Embryonic facial prominence (tissue), 1 donor: ENCODE measurements around the gene PCA3.

Experiments
- DNase-seq: peaks from one replicate; pipeline ENCODE4 v3.0.0-alpha.2; 2016; ENCODE audit errors: extremely low spot score

Gene PCA3

DNA sequence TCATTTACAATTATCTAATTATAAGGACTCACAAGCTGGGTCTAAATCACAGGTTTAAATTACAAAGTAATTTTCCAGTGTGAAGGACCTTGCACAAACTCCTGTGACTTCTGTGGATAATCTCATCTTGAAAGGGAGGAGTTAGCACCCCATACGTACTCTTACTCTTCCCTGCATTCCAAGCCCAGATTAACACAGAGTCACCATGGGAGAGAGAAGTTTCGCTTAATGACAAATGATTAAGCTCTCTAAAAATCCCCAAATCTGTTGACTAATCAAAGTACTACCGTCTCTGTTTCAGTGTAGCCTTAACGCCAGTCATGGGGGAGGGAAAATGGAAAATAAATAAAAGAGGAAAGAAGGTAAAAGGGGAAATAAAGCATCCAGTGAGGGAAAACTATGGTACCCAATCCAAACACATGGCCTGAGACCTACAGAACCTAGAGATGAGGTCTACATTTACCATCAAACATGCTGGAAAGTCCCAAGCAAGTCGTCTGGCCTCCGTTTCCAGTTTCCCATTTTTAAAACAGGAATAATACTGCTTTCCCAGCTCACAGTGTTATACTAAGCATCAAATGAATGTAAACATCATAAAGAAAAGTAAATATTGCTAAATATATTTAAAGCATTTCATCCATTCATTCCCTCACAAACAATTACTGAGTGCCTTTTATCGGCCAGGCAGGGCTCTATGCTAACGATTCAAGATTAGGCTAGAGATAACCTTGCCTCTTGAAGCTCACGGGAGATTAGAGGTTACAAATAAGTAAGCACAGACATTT, 63.2 kb downstream of the PCA3 start:
- no peak for DNase-seq

DNA sequence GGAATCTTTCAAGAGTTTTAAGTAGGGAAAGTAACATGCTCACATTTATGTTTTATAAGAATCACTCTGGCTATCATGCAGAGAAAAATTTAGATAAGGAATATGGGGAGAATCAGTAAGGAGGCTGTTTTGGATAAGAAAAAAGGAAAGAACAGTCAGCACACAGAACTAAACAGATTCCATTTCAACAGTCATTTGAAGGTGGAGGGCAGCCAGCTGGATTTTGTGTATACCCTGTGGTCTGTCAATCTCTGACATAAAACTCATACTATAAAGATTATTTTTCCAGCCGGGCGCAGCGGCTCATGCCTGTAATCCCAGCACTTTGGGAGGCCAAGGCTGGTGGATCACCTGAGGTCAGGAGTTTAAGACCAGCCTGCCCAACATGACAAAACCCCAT, 64.2 kb downstream of the PCA3 start:
- no peak for DNase-seq

DNA sequence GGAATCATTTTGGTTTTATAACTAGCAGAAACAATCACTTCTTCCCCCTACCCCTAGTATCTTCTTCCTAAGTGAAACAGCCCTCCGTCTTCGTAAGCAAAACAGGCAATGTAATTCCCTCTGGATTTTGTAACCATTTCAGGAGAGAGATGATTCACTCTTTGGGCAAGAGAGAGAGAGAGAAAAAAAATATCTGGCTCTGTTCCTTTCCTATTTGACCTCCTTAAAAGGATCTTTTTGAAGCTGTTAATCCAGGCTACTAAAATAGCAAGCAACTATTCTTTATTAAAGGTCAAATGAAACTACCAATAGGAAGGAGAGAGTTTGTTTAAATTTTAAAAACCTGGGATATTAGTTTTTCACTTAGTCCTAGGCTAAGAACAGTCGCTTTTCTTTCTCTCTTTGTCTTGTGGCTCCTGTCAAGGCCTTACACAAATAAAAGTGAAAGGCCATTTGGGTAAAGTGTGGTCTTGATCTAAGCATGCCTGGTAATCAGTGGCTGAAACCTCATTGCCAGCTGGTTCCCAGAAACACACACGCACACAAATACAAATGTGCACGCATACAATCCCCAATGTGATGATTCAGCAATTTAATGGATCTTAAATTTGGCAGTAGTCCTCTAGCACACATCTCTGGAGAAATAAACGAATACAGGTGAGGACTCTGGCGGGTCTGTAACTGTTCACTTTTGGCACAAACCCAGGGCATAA, 71.5 kb downstream of the PCA3 start:
- no peak for DNase-seq
